GM18858 (cell line): ENCODE measurements around the gene RAB1B.

Source experiments
- ATAC-seq: cut with Tn5 transposase; IDR thresholded peaks from one replicate; pipeline ENCODE4 v1.9.1; 2021; ENCODE audit not compliant: unreplicated experiment

RAB1B gene

GRCh38 chr11:66268244-66268951 is at the start of gene RAB1B:
RAB1B (plus strand) TSS chr11:66268639; CDS start chr11:66268680, 41 bp downstream.
- ATAC-seq = peak; percentile 81

- no peak for ATAC-seq
Observed at GRCh38 chr11:66218846-66219620, 49.4 kb upstream of the RAB1B start.

- no peak for ATAC-seq
Observed at GRCh38 chr11:66219846-66220565, 48.4 kb upstream of the RAB1B start.

GRCh38 chr11:66220566-66220935 is 47.9 kb upstream of the RAB1B start:
- no peak for ATAC-seq

GRCh38 chr11:66221012-66221411 is 47.4 kb upstream of the RAB1B start:
- ATAC-seq = no peak

- ATAC-seq = no peak
Observed at GRCh38 chr11:66221726-66222236, 46.7 kb upstream of the RAB1B start.

GRCh38 chr11:66222358-66223149 is 45.9 kb upstream of the RAB1B start:
- ATAC-seq = peak; percentile 77

GRCh38 chr11:66224226-66224855 is 44.1 kb upstream of the RAB1B start:
- no peak for ATAC-seq

GRCh38 chr11:66225066-66225465 is 43.4 kb upstream of the RAB1B start:
- ATAC-seq = no peak

- ATAC-seq = no peak
Observed at GRCh38 chr11:66226101-66226500, 42.3 kb upstream of the RAB1B start.

- ATAC-seq = no peak
Observed at GRCh38 chr11:66227700-66228099, 40.7 kb upstream of the RAB1B start.

- ATAC-seq = no peak
Observed at GRCh38 chr11:66228521-66228920, 39.9 kb upstream of the RAB1B start.

- no peak for ATAC-seq
Observed at GRCh38 chr11:66230156-66230555, 38.3 kb upstream of the RAB1B start.

- no peak for ATAC-seq
Observed at GRCh38 chr11:66230978-66231377, 37.5 kb upstream of the RAB1B start.

GRCh38 chr11:66231561-66231960 is 36.9 kb upstream of the RAB1B start:
- ATAC-seq = no peak

GRCh38 chr11:66232769-66233168 is 35.7 kb upstream of the RAB1B start:
- no peak for ATAC-seq

GRCh38 chr11:66233301-66233700 is 35.1 kb upstream of the RAB1B start:
- ATAC-seq = no peak

GRCh38 chr11:66235141-66235540 is 33.3 kb upstream of the RAB1B start:
- ATAC-seq = no peak

- no peak for ATAC-seq
Observed at GRCh38 chr11:66237867-66238266, 30.6 kb upstream of the RAB1B start.

- no peak for ATAC-seq
Observed at GRCh38 chr11:66238786-66239413, 29.5 kb upstream of the RAB1B start.
